Stomach (tissue), 4 donors: ENCODE data around the gene MPHOSPH8.

Experiments used
- EP300 ChIP-seq: sonication (generic); formaldehyde crosslinking; IDR thresholded peaks from one replicate; pipeline ENCODE4 v1.6.1; 2017; ENCODE audit warnings: antibody characterized with exemption
- POLR2A ChIP-seq, 4 donors: fragments of 450-650 bp; IDR thresholded peaks; one replicate each; pipeline ENCODE4 v1.6.1; 2016; ENCODE audit warnings: antibody characterized with exemption in 4 of 4, control low read depth in 2 of 4, mild to moderate bottlenecking in 1 of 4, moderate library complexity in 1 of 4
- TF ChIP-seq, protein P1 (sequence below), 7 experiments: fragments of 450-650 bp in 4 of 7; fragments of 200-600 bp in 3 of 7; sonication (generic) in 3 of 7; IDR thresholded peaks; one replicate each; pipeline ENCODE4 v1.5.1; 2016 to 2019; ENCODE audit warnings: antibody characterized with exemption in 7 of 7, control low read depth in 2 of 7, mild to moderate bottlenecking in 1 of 7

DNA sequence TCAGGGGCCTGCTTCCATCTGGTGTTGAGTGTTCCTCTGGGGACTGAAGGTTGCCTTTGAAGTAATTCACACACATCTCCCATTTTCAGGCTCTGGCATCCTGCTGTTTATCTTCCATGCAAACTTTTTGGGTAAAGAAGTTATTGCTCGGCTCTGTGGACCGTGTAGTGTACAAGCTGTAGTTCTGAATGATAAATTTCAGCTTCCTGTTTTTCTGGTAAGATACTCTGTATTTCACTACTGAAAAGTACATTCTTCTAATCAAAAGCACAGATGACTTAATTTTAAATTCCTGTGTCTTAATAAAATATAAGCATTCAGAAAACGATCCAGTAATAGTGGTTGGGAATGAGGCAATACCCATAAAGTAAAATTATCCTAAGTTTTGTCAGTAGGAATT is 36.7 kb downstream of the MPHOSPH8 start:
- TF ChIP-seq, protein P1, sequence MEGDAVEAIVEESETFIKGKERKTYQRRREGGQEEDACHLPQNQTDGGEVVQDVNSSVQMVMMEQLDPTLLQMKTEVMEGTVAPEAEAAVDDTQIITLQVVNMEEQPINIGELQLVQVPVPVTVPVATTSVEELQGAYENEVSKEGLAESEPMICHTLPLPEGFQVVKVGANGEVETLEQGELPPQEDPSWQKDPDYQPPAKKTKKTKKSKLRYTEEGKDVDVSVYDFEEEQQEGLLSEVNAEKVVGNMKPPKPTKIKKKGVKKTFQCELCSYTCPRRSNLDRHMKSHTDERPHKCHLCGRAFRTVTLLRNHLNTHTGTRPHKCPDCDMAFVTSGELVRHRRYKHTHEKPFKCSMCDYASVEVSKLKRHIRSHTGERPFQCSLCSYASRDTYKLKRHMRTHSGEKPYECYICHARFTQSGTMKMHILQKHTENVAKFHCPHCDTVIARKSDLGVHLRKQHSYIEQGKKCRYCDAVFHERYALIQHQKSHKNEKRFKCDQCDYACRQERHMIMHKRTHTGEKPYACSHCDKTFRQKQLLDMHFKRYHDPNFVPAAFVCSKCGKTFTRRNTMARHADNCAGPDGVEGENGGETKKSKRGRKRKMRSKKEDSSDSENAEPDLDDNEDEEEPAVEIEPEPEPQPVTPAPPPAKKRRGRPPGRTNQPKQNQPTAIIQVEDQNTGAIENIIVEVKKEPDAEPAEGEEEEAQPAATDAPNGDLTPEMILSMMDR (IDR thresholded peaks at IDR 0.05), result no peak
- TF ChIP-seq POLR2A (IDR thresholded peaks at IDR 0.05), result no peak
- no peak for TF ChIP-seq EP300
